OCI-LY3 (cell line): Measurements from ENCODE around the gene WDR20.

Experiments used
- CTCF ChIP-seq: fragments of 200-600, 300-600 bp; sonication (generic); IDR thresholded peaks from 2 replicates; pipeline ENCODE4 v1.5.1; 2014; ENCODE audit warnings: antibody characterized with exemption, low read length, low read depth
- EZH2phosphoT487 ChIP-seq: fragments of 200-600 bp; shearing (Covaris generic); IDR thresholded peaks from 2 replicates; pipeline ENCODE4 v1.6.1; 2018; ENCODE audit warnings: antibody characterized with exemption, mixed run types, low read depth

- TF ChIP-seq CTCF = no peak
- no peak for TF ChIP-seq EZH2phosphoT487
Measured at GRCh38 chr14:102252834-102253801, 113.4 kb downstream of the WDR20 start.
